A549 (cell line): ENCODE results near the gene STAP1.

Experiments used
- CBX2 ChIP-seq: fragments of 200-600 bp; sonication (generic); IDR thresholded peaks from 2 replicates; pipeline ENCODE4 v1.6.1; 2016; ENCODE audit warnings: low read depth, mild to moderate bottlenecking, borderline replicate concordance
- CHD4 ChIP-seq: fragments of 200-600 bp; sonication (generic); IDR thresholded peaks from 2 replicates; pipeline ENCODE4 v1.6.1; 2016; ENCODE audit warnings: antibody characterized with exemption, mild to moderate bottlenecking, borderline replicate concordance
- CTCF ChIP-seq: fragments of >200 bp; sonication (Bioruptor Twin); formaldehyde crosslinking; IDR thresholded peaks from 3 replicates; pipeline ENCODE4 v1.5.1; 2016
- E2F6 ChIP-seq: IDR thresholded peaks from 2 replicates; pipeline ENCODE4 v1.6.1; 2012; ENCODE audit warnings: low read depth, borderline replicate concordance
- HOXB13 ChIP-seq: fragments of 250-450 bp; sonication (Bioruptor Pico); IDR thresholded peaks from 2 replicates; pipeline ENCODE4 v1.5.0; 2020; ENCODE audit warnings: low read depth, mild to moderate bottlenecking, moderate library complexity
- RCOR1 ChIP-seq: fragments of 150-350 bp; IDR thresholded peaks from 2 replicates; pipeline ENCODE4 v1.6.1; 2014; ENCODE audit warnings: antibody characterized with exemption, low read length, low read depth
- REST ChIP-seq: fragments of 200-600 bp; sonication (generic); IDR thresholded peaks from 2 replicates; pipeline ENCODE4 v1.6.1; 2016; ENCODE audit warnings: antibody characterized with exemption, mild to moderate bottlenecking, moderate library complexity
- RNF2 ChIP-seq: fragments of 200-600 bp; sonication (generic); IDR thresholded peaks from 2 replicates; pipeline ENCODE4 v1.6.1; 2016; ENCODE audit warnings: low read depth, mild to moderate bottlenecking, antibody characterized with exemption, moderate library complexity, borderline replicate concordance

- no peak for TF ChIP-seq RNF2
- TF ChIP-seq CTCF: no peak
- no peak for TF ChIP-seq CHD4
- TF ChIP-seq RCOR1: no peak
- no peak for TF ChIP-seq HOXB13 (CRISPR knock-in tag)
- TF ChIP-seq REST: no peak
- TF ChIP-seq E2F6: no peak
- TF ChIP-seq CBX2: no peak
Measured at GRCh38 chr4:67550857-67551256, 7.7 kb upstream of the STAP1 start.
